ENCODE results near the gene MYZAP. TPM values are rescaled to one million over a fixed set of nuclear protein-coding genes. Genes with fewer than 3 reads are reported as not detected.

Gene MYZAP
- total RNA-seq, 1 experiment from 2014 or later: 0.68 TPM

DNA sequence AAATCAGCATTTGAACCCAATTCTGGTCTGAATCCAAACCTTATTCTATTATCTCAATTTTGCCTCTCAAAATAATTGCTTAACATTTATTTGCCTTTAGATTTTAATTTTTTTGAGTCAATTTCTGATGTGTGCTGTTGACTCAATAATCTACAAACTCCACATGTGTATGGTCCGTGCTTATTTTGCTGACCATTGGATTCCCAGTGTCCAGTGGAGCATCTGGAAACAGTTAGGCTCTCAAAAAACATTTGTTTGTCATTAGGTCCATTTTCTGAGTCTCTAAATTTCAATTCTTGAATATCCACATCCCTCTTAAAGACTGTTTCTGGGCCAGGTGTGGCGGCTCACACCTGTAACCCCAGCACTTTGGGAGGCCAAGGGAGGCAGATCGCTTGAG is 19.2 kb upstream of the MYZAP start:
- Mint-ChIP-seq H3K4me3 (no peak overlapping the region), H3K36me3 (no peaks in the 10 kb centered on the region), H3K4me1 (peaks cover 13% of the 10 kb centered on the region), H3K27me3 (ENCODE audit: low read depth) (no peaks in the 10 kb centered on the region), H3K27ac (no peak overlapping the region), H3K9me3 (0 out of 2 replicates have a peak, but pooled peaks cover 3% of the 10 kb centered on the region)
- DNase-seq (ENCODE audit: low spot score) (no peak), ATAC-seq (no peak)
- ChIA-PET CTCF (interaction anchor here (1.4 kb wide), 1 partner anchor 232 kb away, joined by 3 read pairs; no protein-coding TSS in a partner anchor), POLR2A (no interaction called here)
- TF ChIP-seq GTF2I (CRISPR knock-in tag; conservative IDR thresholded peaks at IDR 0.05) (no peak), JUN (CRISPR knock-in tag; IDR thresholded peaks at IDR 0.05) (no peak), ZBTB21 (CRISPR knock-in tag; IDR thresholded peaks at IDR 0.05; ENCODE audit: borderline replicate concordance) (no peak), MXD4 (CRISPR knock-in tag; IDR thresholded peaks at IDR 0.05; ENCODE audit: borderline replicate concordance) (no peak), MYBL2 (CRISPR knock-in tag; IDR thresholded peaks at IDR 0.05) (no peak), CBFB (CRISPR knock-in tag; IDR thresholded peaks at IDR 0.05; ENCODE audit: low read depth) (no peak), ZNF423 (CRISPR knock-in tag; IDR thresholded peaks at IDR 0.05) (no peak), ETV6 (CRISPR knock-in tag; IDR thresholded peaks at IDR 0.05) (no peak), NFATC4 (CRISPR knock-in tag; IDR thresholded peaks at IDR 0.05) (no peak)
- TF ChIP-seq, protein P1, sequence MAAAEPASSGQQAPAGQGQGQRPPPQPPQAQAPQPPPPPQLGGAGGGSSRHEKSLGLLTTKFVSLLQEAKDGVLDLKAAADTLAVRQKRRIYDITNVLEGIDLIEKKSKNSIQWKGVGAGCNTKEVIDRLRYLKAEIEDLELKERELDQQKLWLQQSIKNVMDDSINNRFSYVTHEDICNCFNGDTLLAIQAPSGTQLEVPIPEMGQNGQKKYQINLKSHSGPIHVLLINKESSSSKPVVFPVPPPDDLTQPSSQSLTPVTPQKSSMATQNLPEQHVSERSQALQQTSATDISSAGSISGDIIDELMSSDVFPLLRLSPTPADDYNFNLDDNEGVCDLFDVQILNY (CRISPR knock-in tag; IDR thresholded peaks at IDR 0.05): no peak
- TF ChIP-seq, protein P2, sequence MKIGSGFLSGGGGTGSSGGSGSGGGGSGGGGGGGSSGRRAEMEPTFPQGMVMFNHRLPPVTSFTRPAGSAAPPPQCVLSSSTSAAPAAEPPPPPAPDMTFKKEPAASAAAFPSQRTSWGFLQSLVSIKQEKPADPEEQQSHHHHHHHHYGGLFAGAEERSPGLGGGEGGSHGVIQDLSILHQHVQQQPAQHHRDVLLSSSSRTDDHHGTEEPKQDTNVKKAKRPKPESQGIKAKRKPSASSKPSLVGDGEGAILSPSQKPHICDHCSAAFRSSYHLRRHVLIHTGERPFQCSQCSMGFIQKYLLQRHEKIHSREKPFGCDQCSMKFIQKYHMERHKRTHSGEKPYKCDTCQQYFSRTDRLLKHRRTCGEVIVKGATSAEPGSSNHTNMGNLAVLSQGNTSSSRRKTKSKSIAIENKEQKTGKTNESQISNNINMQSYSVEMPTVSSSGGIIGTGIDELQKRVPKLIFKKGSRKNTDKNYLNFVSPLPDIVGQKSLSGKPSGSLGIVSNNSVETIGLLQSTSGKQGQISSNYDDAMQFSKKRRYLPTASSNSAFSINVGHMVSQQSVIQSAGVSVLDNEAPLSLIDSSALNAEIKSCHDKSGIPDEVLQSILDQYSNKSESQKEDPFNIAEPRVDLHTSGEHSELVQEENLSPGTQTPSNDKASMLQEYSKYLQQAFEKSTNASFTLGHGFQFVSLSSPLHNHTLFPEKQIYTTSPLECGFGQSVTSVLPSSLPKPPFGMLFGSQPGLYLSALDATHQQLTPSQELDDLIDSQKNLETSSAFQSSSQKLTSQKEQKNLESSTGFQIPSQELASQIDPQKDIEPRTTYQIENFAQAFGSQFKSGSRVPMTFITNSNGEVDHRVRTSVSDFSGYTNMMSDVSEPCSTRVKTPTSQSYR (CRISPR knock-in tag; IDR thresholded peaks at IDR 0.05): no peak
- TF ChIP-seq, protein P3, sequence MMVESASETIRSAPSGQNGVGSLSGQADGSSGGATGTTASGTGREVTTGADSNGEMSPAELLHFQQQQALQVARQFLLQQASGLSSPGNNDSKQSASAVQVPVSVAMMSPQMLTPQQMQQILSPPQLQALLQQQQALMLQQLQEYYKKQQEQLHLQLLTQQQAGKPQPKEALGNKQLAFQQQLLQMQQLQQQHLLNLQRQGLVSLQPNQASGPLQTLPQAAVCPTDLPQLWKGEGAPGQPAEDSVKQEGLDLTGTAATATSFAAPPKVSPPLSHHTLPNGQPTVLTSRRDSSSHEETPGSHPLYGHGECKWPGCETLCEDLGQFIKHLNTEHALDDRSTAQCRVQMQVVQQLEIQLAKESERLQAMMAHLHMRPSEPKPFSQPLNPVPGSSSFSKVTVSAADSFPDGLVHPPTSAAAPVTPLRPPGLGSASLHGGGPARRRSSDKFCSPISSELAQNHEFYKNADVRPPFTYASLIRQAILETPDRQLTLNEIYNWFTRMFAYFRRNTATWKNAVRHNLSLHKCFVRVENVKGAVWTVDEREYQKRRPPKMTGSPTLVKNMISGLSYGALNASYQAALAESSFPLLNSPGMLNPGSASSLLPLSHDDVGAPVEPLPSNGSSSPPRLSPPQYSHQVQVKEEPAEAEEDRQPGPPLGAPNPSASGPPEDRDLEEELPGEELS (CRISPR knock-in tag; IDR thresholded peaks at IDR 0.05): no peak
- TF ChIP-seq, protein P4, sequence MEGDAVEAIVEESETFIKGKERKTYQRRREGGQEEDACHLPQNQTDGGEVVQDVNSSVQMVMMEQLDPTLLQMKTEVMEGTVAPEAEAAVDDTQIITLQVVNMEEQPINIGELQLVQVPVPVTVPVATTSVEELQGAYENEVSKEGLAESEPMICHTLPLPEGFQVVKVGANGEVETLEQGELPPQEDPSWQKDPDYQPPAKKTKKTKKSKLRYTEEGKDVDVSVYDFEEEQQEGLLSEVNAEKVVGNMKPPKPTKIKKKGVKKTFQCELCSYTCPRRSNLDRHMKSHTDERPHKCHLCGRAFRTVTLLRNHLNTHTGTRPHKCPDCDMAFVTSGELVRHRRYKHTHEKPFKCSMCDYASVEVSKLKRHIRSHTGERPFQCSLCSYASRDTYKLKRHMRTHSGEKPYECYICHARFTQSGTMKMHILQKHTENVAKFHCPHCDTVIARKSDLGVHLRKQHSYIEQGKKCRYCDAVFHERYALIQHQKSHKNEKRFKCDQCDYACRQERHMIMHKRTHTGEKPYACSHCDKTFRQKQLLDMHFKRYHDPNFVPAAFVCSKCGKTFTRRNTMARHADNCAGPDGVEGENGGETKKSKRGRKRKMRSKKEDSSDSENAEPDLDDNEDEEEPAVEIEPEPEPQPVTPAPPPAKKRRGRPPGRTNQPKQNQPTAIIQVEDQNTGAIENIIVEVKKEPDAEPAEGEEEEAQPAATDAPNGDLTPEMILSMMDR (IDR thresholded peaks at IDR 0.05): no peak

DNA sequence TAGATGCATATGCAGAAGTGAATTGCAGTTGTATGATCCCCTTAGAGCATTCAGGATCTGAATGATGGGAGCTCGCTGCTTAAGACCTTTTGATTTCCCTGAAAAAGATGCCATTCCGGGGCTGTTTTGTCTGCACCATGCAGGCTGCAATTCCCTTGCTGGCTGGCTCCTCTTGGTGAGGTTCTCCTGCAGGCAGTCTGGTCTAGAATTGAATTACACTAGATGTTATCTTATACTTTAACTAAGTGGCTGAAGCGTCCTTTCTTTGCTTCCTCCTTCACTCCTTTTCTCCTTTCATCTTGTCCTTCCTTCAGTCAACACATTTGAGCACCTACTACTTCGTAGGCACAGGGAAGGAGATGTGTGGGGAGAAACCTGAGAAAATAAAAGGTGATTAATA is 18.6 kb upstream of the MYZAP start:
- no peak overlapping the region for H3K4me3 Mint-ChIP-seq
- ChIA-PET POLR2A (no interaction called here), CTCF (interaction anchor here (1.0 kb wide), 1 partner anchor 67 kb away, joined by 3 read pairs; no protein-coding TSS in a partner anchor)
- ATAC-seq (no peak), DNase-seq (ENCODE audit: low spot score) (no peak)
- TF ChIP-seq, protein P5, sequence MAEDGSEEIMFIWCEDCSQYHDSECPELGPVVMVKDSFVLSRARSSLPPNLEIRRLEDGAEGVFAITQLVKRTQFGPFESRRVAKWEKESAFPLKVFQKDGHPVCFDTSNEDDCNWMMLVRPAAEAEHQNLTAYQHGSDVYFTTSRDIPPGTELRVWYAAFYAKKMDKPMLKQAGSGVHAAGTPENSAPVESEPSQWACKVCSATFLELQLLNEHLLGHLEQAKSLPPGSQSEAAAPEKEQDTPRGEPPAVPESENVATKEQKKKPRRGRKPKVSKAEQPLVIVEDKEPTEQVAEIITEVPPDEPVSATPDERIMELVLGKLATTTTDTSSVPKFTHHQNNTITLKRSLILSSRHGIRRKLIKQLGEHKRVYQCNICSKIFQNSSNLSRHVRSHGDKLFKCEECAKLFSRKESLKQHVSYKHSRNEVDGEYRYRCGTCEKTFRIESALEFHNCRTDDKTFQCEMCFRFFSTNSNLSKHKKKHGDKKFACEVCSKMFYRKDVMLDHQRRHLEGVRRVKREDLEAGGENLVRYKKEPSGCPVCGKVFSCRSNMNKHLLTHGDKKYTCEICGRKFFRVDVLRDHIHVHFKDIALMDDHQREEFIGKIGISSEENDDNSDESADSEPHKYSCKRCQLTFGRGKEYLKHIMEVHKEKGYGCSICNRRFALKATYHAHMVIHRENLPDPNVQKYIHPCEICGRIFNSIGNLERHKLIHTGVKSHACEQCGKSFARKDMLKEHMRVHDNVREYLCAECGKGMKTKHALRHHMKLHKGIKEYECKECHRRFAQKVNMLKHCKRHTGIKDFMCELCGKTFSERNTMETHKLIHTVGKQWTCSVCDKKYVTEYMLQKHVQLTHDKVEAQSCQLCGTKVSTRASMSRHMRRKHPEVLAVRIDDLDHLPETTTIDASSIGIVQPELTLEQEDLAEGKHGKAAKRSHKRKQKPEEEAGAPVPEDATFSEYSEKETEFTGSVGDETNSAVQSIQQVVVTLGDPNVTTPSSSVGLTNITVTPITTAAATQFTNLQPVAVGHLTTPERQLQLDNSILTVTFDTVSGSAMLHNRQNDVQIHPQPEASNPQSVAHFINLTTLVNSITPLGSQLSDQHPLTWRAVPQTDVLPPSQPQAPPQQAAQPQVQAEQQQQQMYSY (CRISPR knock-in tag; IDR thresholded peaks at IDR 0.05): no peak
- no peak for TF ChIP-seq TCF7 (CRISPR knock-in tag; IDR thresholded peaks at IDR 0.05; ENCODE audit: low read depth)
- TF ChIP-seq NR1H2 (CRISPR knock-in tag; IDR thresholded peaks at IDR 0.05): no peak
- TF ChIP-seq, protein P6, sequence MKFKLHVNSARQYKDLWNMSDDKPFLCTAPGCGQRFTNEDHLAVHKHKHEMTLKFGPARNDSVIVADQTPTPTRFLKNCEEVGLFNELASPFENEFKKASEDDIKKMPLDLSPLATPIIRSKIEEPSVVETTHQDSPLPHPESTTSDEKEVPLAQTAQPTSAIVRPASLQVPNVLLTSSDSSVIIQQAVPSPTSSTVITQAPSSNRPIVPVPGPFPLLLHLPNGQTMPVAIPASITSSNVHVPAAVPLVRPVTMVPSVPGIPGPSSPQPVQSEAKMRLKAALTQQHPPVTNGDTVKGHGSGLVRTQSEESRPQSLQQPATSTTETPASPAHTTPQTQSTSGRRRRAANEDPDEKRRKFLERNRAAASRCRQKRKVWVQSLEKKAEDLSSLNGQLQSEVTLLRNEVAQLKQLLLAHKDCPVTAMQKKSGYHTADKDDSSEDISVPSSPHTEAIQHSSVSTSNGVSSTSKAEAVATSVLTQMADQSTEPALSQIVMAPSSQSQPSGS (CRISPR knock-in tag; IDR thresholded peaks at IDR 0.05; ENCODE audit: borderline replicate concordance, low read depth): no peak
- TF ChIP-seq, protein P7, sequence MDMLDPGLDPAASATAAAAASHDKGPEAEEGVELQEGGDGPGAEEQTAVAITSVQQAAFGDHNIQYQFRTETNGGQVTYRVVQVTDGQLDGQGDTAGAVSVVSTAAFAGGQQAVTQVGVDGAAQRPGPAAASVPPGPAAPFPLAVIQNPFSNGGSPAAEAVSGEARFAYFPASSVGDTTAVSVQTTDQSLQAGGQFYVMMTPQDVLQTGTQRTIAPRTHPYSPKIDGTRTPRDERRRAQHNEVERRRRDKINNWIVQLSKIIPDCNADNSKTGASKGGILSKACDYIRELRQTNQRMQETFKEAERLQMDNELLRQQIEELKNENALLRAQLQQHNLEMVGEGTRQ (CRISPR knock-in tag; IDR thresholded peaks at IDR 0.05): no peak
- no peaks in the 10 kb centered on the region for H3K36me3 Mint-ChIP-seq
- H3K27ac Mint-ChIP-seq: no peak overlapping the region
- no peaks in the 10 kb centered on the region for H3K27me3 Mint-ChIP-seq (ENCODE audit: low read depth)
- H3K9me3 Mint-ChIP-seq: 0 out of 2 replicates have a peak, but pooled peaks cover 3% of the 10 kb centered on the region
- H3K4me1 Mint-ChIP-seq: peaks cover 13% of the 10 kb centered on the region
